NOMO-1 treated with DMSO at 0.1 percent for 48 hours (cell line): Measurements from ENCODE around the gene CDC42.

Experiments used
- DNase-seq: peaks from one replicate; lab custom pipeline; 2025; ENCODE audit not compliant: unreplicated experiment; lab: John Stamatoyannopoulos, UW

The CDC42 gene

DNA sequence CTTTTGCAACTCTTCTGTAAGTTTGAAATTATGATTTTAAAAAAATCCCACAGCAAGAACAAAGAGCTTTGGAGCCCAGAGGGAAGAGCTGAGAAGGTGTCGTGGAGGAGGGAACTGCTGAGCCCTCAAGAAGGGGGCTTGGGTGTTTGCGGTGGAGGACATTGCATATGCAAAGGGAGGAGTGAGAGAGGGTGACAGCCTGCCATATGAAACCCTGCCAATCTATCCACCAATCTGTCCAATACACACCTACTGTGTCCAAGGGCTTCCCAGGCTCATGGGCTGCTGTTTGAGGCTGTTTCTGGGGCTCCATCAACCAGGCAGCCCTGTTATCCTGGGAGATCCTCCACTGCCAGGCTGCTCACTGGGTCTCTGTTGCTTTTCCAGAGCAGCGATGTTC is 75.2 kb downstream of the CDC42 start:
- no peak for DNase-seq

DNA sequence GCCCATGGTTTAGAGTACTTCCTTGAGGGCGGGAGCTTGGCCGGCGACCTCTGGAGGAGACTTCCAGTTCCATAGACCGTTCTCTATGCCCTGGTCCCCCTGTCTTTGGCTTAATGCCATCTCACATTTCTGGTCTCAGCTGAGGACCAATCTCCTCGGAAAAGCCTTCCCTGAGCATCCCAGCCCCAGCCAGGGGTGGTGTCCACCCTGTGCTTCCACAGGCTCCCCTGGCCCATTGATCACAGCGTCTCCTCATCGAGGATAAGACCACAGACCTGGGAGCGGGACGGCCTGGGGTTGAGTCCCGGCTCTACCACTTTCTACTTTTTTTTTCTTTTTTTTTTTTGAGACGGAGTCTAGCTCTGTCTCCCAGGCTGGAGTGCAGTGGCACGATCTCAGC is 75.9 kb downstream of the CDC42 start:
- DNase-seq = no peak

DNA sequence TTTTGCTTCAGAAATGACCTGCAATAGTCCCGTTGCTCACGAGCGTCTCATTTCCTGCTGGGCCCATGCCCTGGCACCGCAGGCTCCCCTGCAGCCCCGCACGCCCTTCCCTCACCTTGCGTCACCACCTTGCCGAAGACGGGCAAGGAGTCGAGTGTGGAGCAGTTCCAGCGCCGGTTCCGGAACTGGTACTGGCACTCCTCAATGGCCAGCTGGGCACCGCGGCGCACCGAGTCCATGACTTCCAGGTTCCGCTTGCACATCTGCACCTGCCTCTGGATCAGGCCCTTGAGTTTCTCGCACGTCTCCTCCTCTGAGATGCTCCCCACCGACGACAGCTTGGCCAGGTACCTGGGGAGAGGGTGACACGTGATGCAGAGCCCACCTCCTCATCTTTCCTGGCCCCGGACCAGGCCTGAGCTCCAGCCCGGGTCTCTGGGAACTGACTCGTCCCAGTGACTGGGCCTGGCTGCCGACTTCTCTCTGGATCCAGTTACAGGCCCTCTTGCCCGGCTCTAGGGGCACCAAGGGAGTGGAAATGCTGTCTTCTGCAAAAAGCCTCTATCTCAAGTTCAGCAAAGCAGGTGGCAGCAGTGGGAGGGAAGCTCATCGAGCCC is 77.1 kb downstream of the CDC42 start:
- no peak for DNase-seq

DNA sequence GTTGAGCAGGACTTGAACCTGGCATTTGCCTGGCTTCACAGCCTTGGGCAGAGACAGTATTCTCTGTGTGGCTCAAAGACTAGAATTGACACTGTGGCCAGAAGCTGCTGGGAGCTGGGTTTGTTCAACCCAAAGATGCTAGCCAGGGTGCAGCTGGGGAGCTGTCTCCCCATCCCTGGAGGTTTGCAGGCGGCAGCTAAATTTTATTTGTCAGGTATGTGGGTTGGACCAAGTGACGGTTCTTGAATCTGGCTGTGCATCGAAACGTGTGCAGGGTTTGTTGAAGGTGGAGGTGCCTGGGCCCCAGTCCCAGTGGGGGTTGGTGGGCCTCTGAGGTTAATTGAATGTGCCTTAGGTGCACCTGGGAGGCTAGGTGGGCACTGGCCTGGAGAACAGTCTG is 78.6 kb downstream of the CDC42 start:
- DNase-seq = no peak

DNA sequence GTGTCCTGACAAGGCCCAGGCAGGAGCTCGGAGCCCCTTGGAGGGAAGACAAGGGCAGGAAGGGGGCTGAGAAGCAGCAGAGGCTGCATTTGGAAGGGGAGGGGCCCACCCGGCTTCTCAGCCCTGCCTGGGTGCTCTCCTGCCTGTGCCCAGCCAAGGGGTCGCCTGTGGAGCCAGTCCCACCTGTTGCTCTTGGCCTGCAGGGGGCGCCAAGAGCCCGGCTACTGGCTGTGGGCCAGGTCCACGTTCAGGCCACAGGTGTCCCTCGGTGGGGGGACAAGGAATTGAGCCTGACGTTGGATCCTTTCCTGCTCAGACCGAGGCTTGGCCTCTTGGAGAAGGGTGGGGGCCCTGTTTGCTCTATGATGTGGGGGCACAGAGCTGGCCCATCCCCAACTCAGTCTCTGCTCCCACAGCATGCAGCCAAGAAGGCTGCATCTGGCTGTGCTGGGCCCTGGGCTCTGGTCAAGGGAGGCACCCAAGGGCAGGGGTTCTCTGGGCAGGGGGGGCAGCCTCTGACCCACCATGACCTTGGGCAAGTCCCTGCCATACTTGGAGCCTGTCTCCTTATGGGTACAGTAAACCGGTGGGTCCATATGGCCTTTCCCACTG is 79.5 kb downstream of the CDC42 start:
- DNase-seq = no peak

DNA sequence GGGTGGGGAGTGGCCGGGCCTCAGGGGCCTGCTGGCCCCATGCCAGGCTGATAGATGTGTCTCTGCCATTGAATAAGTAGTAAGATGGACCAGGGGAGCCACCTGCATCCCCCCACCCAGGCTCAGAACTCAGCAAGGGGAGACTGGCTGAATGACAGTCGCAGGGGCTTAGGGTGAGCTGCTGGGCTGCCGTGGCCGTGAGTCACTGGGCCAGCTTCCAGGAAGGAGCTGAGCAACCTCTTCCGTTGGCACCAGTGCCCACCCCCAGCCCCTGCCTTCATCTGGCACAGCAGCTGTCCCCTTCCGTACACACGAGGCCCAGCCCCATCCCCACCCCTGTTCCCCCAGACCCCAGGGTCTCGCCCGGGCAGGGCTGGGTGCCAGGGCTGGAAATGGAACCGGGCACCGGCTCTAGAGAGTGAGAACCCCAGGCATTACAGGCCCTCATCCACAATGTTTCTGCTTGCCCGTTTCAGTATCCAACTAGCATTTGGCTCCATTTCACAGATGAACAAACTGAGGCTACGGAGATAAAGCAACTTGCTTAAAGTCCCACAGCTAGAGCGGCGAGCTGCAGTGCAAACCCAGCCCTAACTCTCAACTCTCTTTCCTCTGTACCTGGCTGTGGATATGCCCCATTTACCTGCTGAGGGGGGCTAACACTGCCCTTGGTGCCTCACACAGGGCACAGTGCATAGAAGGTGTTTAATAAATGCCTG is 80.2 kb downstream of the CDC42 start:
- no peak for DNase-seq

DNA sequence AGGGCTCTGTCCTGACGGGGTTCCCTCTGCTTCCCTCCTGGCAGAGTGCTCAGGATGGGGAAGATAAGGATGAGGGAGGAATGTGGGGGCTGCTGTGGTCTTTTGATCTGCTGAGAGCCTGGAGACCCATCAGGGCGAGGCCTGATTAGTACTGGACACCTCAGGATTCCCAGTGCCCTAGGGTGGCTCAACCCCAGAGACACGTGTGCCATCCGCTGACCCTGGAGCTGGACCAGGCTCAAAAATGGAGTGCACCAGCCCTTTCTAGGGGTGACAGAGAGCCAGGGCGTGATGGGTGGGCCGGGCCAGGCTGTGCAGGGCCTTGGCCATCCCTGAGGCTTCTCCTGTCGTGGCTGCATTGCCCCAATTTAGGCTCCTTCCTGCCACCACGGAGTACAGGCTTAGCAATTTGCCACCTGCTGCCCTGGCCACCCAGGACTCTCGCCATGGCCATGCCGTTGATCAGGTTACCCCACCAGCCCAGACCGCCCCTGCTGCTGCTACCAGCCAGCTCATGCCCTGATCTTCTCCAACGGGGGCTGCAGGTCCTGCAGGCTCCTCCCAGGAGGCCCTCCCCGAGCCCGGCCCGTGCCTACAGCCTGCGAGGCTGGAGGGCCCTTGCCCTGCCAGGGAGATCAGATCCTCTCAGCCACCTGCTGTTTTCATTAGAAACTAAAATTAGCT is 80.9 kb downstream of the CDC42 start:
- DNase-seq = no peak

DNA sequence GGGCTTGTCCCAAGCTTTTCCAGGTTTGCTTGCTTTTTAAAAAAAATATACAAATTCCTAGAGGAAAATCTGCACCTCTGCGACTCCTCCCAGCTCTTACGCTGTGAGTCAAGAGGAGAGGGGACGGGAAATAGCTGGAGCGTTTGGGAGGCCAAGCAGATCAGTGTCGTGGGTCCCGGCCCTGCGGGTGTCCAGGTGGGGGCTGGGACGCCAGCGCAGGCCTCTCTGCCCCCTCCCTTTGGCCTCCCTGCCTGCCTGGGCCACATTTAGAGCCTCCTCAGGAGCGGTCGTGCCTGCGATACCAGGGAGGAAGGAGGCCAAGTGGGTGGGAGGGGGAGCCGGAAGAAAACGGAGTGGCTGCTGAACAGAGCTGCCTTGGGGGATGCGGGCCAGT is 81.4 kb downstream of the CDC42 start:
- DNase-seq = no peak

DNA sequence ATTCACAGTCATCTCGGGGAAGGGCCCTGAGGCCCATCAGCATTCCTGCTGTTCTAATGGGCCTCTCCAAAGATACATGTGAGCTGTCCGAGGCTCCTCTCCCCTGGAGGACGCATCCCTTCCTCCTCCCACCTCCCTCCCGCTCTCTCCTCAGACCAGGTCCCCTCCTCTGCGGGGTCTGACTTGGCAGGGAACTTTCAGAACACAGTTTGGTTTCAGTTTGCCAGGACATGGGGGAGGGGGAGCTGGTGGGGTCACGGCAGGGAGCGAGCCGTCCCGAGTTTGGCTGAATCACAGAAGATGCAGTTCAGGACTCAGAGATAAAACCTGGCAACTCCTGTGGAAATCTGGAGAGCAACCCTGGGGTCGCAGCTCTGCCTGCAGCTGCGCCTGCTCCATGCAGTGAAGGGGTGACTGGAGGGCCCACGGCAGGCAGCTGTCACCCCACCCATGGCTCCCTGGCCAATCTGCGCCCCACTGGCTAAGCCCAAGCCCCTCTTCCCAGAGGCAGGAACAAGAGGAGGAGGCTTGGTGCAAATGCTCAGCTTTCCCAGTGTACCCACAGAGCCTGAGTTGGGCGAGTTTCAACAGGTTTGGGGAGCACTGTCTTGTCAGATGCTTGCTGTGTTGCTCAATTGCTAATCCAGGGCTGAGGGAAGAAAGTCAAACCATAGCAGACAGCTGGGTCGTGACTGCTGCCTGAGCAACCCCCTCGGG is 84.7 kb downstream of the CDC42 start:
- no peak for DNase-seq

DNA sequence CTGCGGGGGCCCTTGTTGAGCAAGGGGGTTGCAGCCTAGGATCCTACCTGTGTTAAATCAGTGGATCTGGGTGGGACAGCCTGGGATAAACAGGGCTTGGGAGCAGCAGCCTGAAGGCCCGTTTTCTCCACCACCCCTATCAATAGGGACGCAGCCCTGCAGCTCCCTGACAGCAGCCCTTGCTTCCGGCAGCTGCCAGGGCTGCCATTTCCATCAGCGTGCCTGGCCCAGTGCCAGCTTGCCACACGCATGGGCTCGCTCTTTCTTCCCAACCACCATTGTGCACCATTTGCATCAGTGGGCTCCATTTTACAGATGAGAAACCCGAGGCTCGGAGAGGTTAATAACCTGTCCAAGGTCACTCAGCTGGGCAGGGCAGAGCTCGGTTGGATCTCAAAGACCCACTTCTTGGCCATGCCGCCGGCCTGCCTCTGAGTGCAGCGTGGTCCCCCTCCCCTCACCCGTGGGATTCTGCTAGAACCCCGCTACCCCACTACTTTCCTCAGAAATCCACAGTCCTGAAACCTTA is 86.6 kb downstream of the CDC42 start:
- no peak for DNase-seq

DNA sequence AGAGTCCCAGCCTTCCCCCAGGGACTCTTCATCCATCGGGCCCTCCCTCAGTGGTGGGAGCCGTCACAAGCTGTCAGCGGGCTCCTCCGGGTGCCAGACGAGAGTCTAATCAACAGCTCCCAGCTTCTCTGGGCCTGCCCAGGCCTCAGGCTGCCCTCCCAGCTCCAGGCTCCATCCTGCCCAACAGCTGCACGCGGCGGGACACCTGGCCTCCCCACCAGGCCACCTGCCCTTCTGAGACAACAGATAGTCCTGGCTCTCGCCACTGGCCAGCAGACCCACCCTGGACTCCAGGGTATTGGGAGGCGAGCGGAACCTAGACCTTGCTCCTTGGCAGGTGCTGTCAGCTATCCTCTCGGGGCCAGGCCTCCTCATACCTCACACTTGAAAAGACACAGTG is 87.3 kb downstream of the CDC42 start:
- DNase-seq = no peak
